H9 (cell line): ENCODE data around the gene ULK3. TPM values are rescaled to one million over a fixed set of nuclear protein-coding genes. Genes with fewer than 3 reads are reported as not detected.

ENCODE experiments used
- DNase-seq: peaks from one replicate; pipeline ENCODE4 v3.0.0-alpha.2; 2017
- H2AFZ ChIP-seq: one replicate; pipeline ENCODE4 v1.6.1; 2013; ENCODE audit warnings: mild to moderate bottlenecking, low read length, control low read depth, moderate library complexity
- H2AK5ac ChIP-seq: 2 replicates; pipeline ENCODE4 v1.6.1; 2013; ENCODE audit warnings: low read length, control low read depth, mixed read lengths; ENCODE audit not compliant: insufficient read length
- H2BK120ac ChIP-seq: one replicate; pipeline ENCODE4 v1.6.1; 2013; ENCODE audit warnings: low read depth, mild to moderate bottlenecking, low read length, control low read depth, inconsistent platforms; ENCODE audit not compliant: poor library complexity, severe bottlenecking
- H2BK12ac ChIP-seq: 2 replicates; pipeline ENCODE4 v1.6.1; 2013; ENCODE audit warnings: low read length, control low read depth, mixed read lengths, low read depth; ENCODE audit not compliant: insufficient read length
- H2BK15ac ChIP-seq: 2 replicates; pipeline ENCODE4 v1.6.1; 2013; ENCODE audit warnings: low read depth, low read length, control low read depth
- H2BK20ac ChIP-seq: one replicate; pipeline ENCODE4 v1.6.1; 2013; ENCODE audit warnings: low read depth, mild to moderate bottlenecking, low read length, control low read depth, inconsistent platforms; ENCODE audit not compliant: poor library complexity, severe bottlenecking
- H2BK5ac ChIP-seq: 2 replicates; pipeline ENCODE4 v1.6.1; 2013; ENCODE audit warnings: low read length, control low read depth, mixed read lengths; ENCODE audit not compliant: insufficient read length
- H3K14ac ChIP-seq: 2 replicates; pipeline ENCODE4 v1.6.1; 2013; ENCODE audit warnings: low read length, control low read depth; ENCODE audit not compliant: insufficient read depth
- H3K18ac ChIP-seq: 2 replicates; pipeline ENCODE4 v1.6.1; 2013; ENCODE audit warnings: low read depth, mild to moderate bottlenecking, mixed read lengths, low read length, control low read depth; ENCODE audit not compliant: insufficient read length
- H3K23ac ChIP-seq: 2 replicates; pipeline ENCODE4 v1.6.1; 2013; ENCODE audit warnings: low read length, control low read depth, mixed read lengths, low read depth; ENCODE audit not compliant: insufficient read length
- H3K23me2 ChIP-seq: 2 replicates; pipeline ENCODE4 v1.6.1; 2013; ENCODE audit warnings: low read depth, mild to moderate bottlenecking, mixed read lengths, low read length, control low read depth; ENCODE audit not compliant: insufficient read length, poor library complexity, severe bottlenecking
- H3K27ac ChIP-seq: 2 replicates; pipeline ENCODE4 v1.5.1; 2013; ENCODE audit warnings: low read length, control low read depth, mixed read lengths, low read depth; ENCODE audit not compliant: insufficient read length
- H3K27me3 ChIP-seq: 2 replicates; pipeline ENCODE4 v1.6.1; 2013; ENCODE audit warnings: low read length, control low read depth, inconsistent platforms; ENCODE audit not compliant: insufficient read depth
- H3K4ac ChIP-seq: 2 replicates; pipeline ENCODE4 v1.6.1; 2013; ENCODE audit warnings: low read depth, mild to moderate bottlenecking, control low read depth, inconsistent platforms, low read length, moderate library complexity
- H3K4me1 ChIP-seq: 2 replicates; pipeline ENCODE4 v1.6.1; 2013; ENCODE audit warnings: low read length, control low read depth, inconsistent platforms; ENCODE audit not compliant: insufficient read depth
- H3K4me2 ChIP-seq: 2 replicates; pipeline ENCODE4 v1.6.1; 2013; ENCODE audit warnings: low read length, control low read depth, mixed read lengths; ENCODE audit not compliant: insufficient read length, insufficient read depth
- H3K56ac ChIP-seq: 2 replicates; pipeline ENCODE4 v1.6.1; 2013; ENCODE audit warnings: low read depth, mild to moderate bottlenecking, mixed read lengths, low read length, control low read depth; ENCODE audit not compliant: insufficient read length
- H3K79me1 ChIP-seq: 2 replicates; pipeline ENCODE4 v1.6.1; 2013; ENCODE audit warnings: low read depth, mild to moderate bottlenecking, moderate library complexity, low read length, control low read depth, inconsistent platforms; ENCODE audit not compliant: insufficient read depth, poor library complexity, severe bottlenecking
- H3K79me2 ChIP-seq: 2 replicates; pipeline ENCODE4 v1.6.1; 2013; ENCODE audit warnings: low read length, control low read depth, inconsistent platforms; ENCODE audit not compliant: insufficient read depth
- H3K9ac ChIP-seq: 2 replicates; pipeline ENCODE4 v1.6.1; 2013; ENCODE audit warnings: low read length, control low read depth, mixed read lengths; ENCODE audit not compliant: insufficient read length; ENCODE audit errors: extremely low read depth
- H3K9me3 ChIP-seq: one replicate; pipeline ENCODE4 v1.6.1; 2013; ENCODE audit warnings: low read depth, low read length, inconsistent platforms; ENCODE audit not compliant: control insufficient read depth
- H3T11ph ChIP-seq: one replicate; pipeline ENCODE4 v1.6.1; 2013; ENCODE audit warnings: mild to moderate bottlenecking, low read length, control low read depth, inconsistent platforms
- H4K20me1 ChIP-seq: one replicate; pipeline ENCODE4 v1.6.1; 2013; ENCODE audit not compliant: control insufficient read depth, insufficient read length, insufficient read depth
- H4K5ac ChIP-seq: 2 replicates; pipeline ENCODE4 v1.6.1; 2013; ENCODE audit warnings: low read depth, mild to moderate bottlenecking, mixed read lengths, low read length, control low read depth; ENCODE audit not compliant: insufficient read length
- H4K8ac ChIP-seq: replicated peaks from 2 replicates; pipeline ENCODE4 v1.6.1; 2013; ENCODE audit warnings: low read length, control low read depth, mixed read lengths, low read depth; ENCODE audit not compliant: insufficient read length
- H4K91ac ChIP-seq: 2 replicates; pipeline ENCODE4 v1.6.1; 2013; ENCODE audit warnings: low read depth, mild to moderate bottlenecking, moderate library complexity, mixed read lengths, low read length, control low read depth; ENCODE audit not compliant: insufficient read length
- H3K27ac Mint-ChIP-seq, 3 experiments: 2 replicates in 2 of 3; 3 replicates in 1 of 3; pipeline ENCODE4 v1.8.0; 2020 to 2021; ENCODE audit warnings: mixed read lengths in 3 of 3, mild to moderate bottlenecking in 1 of 3, moderate library complexity in 1 of 3
- H3K27me3 Mint-ChIP-seq: 2 replicates; pipeline ENCODE4 v1.8.0; 2021; ENCODE audit warnings: low read depth, mild to moderate bottlenecking, moderate library complexity, mixed read lengths
- H3K36me3 Mint-ChIP-seq, 3 experiments: 2 replicates in 2 of 3; 3 replicates in 1 of 3; pipeline ENCODE4 v1.8.0; 2020 to 2021; ENCODE audit warnings: low read depth in 3 of 3, mixed read lengths in 3 of 3; ENCODE audit not compliant: insufficient read depth in 1 of 3
- H3K4me1 Mint-ChIP-seq, 2 experiments: 2 replicates each; pipeline ENCODE4 v1.8.0; 2020; ENCODE audit warnings: mixed read lengths in 2 of 2
- H3K4me3 Mint-ChIP-seq, 2 experiments: 2 replicates in 1 of 2; 3 replicates in 1 of 2; pipeline ENCODE4 v1.8.0; 2020 to 2021; ENCODE audit warnings: mild to moderate bottlenecking in 2 of 2, mixed read lengths in 2 of 2, moderate library complexity in 1 of 2
- H3K9me3 Mint-ChIP-seq, 2 experiments: 2 replicates in 1 of 2; 3 replicates in 1 of 2; pipeline ENCODE4 v1.8.0; 2020; ENCODE audit warnings: mild to moderate bottlenecking in 2 of 2, mixed read lengths in 2 of 2, moderate library complexity in 1 of 2
- CTCF ChIP-seq: fragments of 200-600 bp; sonication (generic); conservative IDR thresholded peaks from 3 replicates; pipeline ENCODE4 v1.8.0; 2021; ENCODE audit warnings: antibody characterized with exemption, mild to moderate bottlenecking
- WGBS: extraction: QIAGEN DNeasy Blood & Tissue Kit; methylation state at CpG from one replicate; pipeline ENCODE4 v1.1.7; 2013; ENCODE audit warnings: missing lambda C conversion rate, low lambda C conversion rate, mixed read lengths; ENCODE audit not compliant: insufficient read length; ENCODE audit errors: extremely low coverage; 5-methylcytosine and 5-hydroxymethylcytosine counted together
- total RNA-seq: library from RNA; stranded (reverse); gene quantifications from 2 replicates; pipeline ENCODE4 v1.2.1, GENCODE V29; 2021

Gene ULK3
- total RNA-seq, 1 experiment from 2014 or later, result 34.0 TPM

GRCh38 chr15:74870436-74871215 lies 27.7 kb upstream of the ULK3 start:
- no peak overlapping the region for H3K14ac ChIP-seq
- no CpG with 5 or more reads among the region's 6 CpGs for WGBS
- H2BK120ac ChIP-seq, result no peak overlapping the region
- no peaks in the 10 kb centered on the region for H3K27me3 ChIP-seq
- no peaks in the 10 kb centered on the region for H3K27me3 Mint-ChIP-seq
- peaks cover 16% of the 10 kb centered on the region; the same call in 1 of the 2 replicates for H3K79me2 ChIP-seq
- H2AFZ ChIP-seq, result no peak overlapping the region
- no peak for DNase-seq
- H3K56ac ChIP-seq, result no peak overlapping the region
- no peak overlapping the region for H3K9ac ChIP-seq
- peaks cover 14 to 23% of the 10 kb centered on the region in 2 experiments for H3K4me1 Mint-ChIP-seq
- no peaks in the 10 kb centered on the region for H3K9me3 ChIP-seq
- H2BK15ac ChIP-seq, result no peak overlapping the region
- no peak overlapping the region for H4K8ac ChIP-seq
- H4K20me1 ChIP-seq, result peaks cover 3% of the 10 kb centered on the region
- H2AK5ac ChIP-seq, result no peak overlapping the region
- no peak overlapping the region for H2BK20ac ChIP-seq
- no peak overlapping the region for H3K27ac ChIP-seq
- H3K18ac ChIP-seq, result no peak overlapping the region
- TF ChIP-seq CTCF, result no peak
- H3K23ac ChIP-seq, result no peak overlapping the region
- no peak overlapping the region for H3T11ph ChIP-seq
- no peak overlapping the region for H4K5ac ChIP-seq
- no peak overlapping the region for H3K4me2 ChIP-seq
- no peak overlapping the region; a peak in 1 of 7 replicates for H3K27ac Mint-ChIP-seq
- H3K4ac ChIP-seq, result no peak overlapping the region
- H4K91ac ChIP-seq, result no peak overlapping the region
- peaks cover 12% of the 10 kb centered on the region for H3K23me2 ChIP-seq
- no peak overlapping the region for H2BK12ac ChIP-seq
- H3K9me3 Mint-ChIP-seq, result peaks cover 4% of the 10 kb centered on the region in 2 experiments; a peak in 3 of 5 replicates
- peaks cover 8 to 28% (median 17%) of the 10 kb centered on the region in 3 experiments for H3K36me3 Mint-ChIP-seq
- H3K79me1 ChIP-seq, result peaks cover 2% of the 10 kb centered on the region
- H2BK5ac ChIP-seq, result no peak overlapping the region
- H3K4me1 ChIP-seq, result no peaks in the 10 kb centered on the region
- H3K4me3 Mint-ChIP-seq, result peak overlapping the region; percentile 30 to 31; a peak in 4 of 5 replicates
